Kidney (tissue), 14 donors: ENCODE measurements around the gene PLEKHA8. TPM values are rescaled to one million over a fixed set of nuclear protein-coding genes. Genes with fewer than 3 reads are reported as not detected.

Experiments
- DNase-seq, 5 donors: peaks; one replicate each; pipeline ENCODE4 v3.0.0-alpha.2; 2013 to 2020
- FAIRE-seq: peaks from 2 replicates; lab custom pipeline; 2012; peaks lifted over from hg19 to GRCh38; lab: Jason Lieb, UNC
- H3K27ac ChIP-seq, 2 donors: one replicate each; pipeline ENCODE4 v1.7.0; 2013; ENCODE audit warnings: low read depth in 2 of 2, low read length in 2 of 2, inconsistent platforms in 1 of 2
- H3K27me3 ChIP-seq: one replicate; pipeline ENCODE4 v1.7.1; 2013; ENCODE audit warnings: low read length, inconsistent platforms; ENCODE audit not compliant: control insufficient read depth, insufficient read depth
- H3K36me3 ChIP-seq, 3 donors: one replicate each; pipeline versions ENCODE4 v1.7.0 to v1.7.1; 2013; ENCODE audit warnings: low read length in 3 of 3, control low read depth in 1 of 3, inconsistent platforms in 1 of 3; ENCODE audit not compliant: insufficient read depth in 3 of 3, control insufficient read depth in 2 of 3
- H3K4me1 ChIP-seq, 3 donors: one replicate each; pipeline versions ENCODE4 v1.7.0 to v1.7.1; 2013; ENCODE audit warnings: low read length in 3 of 3, inconsistent platforms in 1 of 3, low read depth in 1 of 3; ENCODE audit not compliant: control insufficient read depth in 2 of 3, insufficient read depth in 2 of 3
- H3K4me3 ChIP-seq, 3 donors: one replicate each; pipeline versions ENCODE4 v1.7.0 to v1.8.1; 2013; ENCODE audit warnings: low read length in 3 of 3, control low read depth in 1 of 3, inconsistent platforms in 1 of 3
- H3K9ac ChIP-seq, 3 donors: one replicate each; pipeline versions ENCODE4 v1.7.0 to v1.7.1; 2013; ENCODE audit warnings: low read length in 3 of 3, control low read depth in 1 of 3, inconsistent platforms in 1 of 3
- H3K9me3 ChIP-seq, 3 donors: one replicate each; pipeline versions ENCODE4 v1.7.0 to v1.7.1; 2013; ENCODE audit warnings: low read length in 3 of 3, control low read depth in 1 of 3, inconsistent platforms in 1 of 3; ENCODE audit not compliant: control insufficient read depth in 2 of 3, insufficient read depth in 1 of 3
- intact Hi-C: fragments of 100-400 bp; cut with DNase I; formaldehyde crosslinking; loops from one replicate; pipeline ENCODE4 v1.11.1; 2022
- polyA plus RNA-seq: library from polyadenylated mRNA; stranded (reverse); fragments of 350-450 nt; fragmentation: Illumina TruSeq; extraction: RNeasy Lipid Tissue Mini Kit (QIAGEN cat#74804); gene quantifications from one replicate; pipeline ENCODE4 v1.2.3, GENCODE V29; 2014; ENCODE audit warnings: low read depth, low replicate concordance; ENCODE audit not compliant: insufficient read depth
- total RNA-seq: library from RNA; stranded (reverse); fragmentation: NEBNext Ultra II Directional; extraction: Animal tissue kit (Norgen Biotek cat#: 25700); gene quantifications from one replicate; pipeline ENCODE4 v1.2.1, GENCODE V29; 2021
- TF ChIP-seq, protein P1 (sequence below): IDR thresholded peaks from 3 replicates; pipeline ENCODE4 v1.5.1; 2012; ENCODE audit warnings: mild to moderate bottlenecking, moderate library complexity, borderline replicate concordance; ENCODE audit not compliant: insufficient read depth; ENCODE audit errors: extremely low read depth
- donor health status: control.
- donor health status: control.
- donor health status: control.
- donor health status: control.
- donor health status: control.
- donor health status: DM: yes; HTN: yes; CAD: no.
- donor health status: Normal renal cell carcinoma (clear cell type).

Gene PLEKHA8
- total and polyA plus RNA-seq, 2 donors from 2014 or later = 4.8 to 8.5 TPM

GRCh38 chr7:30104157-30104556 is 75.9 kb downstream of the PLEKHA8 start:
- Histone ChIP-seq H3K4me1 (no peaks in the 10 kb centered on the region), H3K4me3 (no peak overlapping the region), H3K9ac (no peak overlapping the region), H3K36me3 (no peaks in the 10 kb centered on the region), H3K9me3 (peaks cover 0 to 3% (median 0%) of the 10 kb centered on the region in 3 donors), H3K27me3 (no peaks in the 10 kb centered on the region), H3K27ac (no peak overlapping the region)
- TF ChIP-seq, protein P1, sequence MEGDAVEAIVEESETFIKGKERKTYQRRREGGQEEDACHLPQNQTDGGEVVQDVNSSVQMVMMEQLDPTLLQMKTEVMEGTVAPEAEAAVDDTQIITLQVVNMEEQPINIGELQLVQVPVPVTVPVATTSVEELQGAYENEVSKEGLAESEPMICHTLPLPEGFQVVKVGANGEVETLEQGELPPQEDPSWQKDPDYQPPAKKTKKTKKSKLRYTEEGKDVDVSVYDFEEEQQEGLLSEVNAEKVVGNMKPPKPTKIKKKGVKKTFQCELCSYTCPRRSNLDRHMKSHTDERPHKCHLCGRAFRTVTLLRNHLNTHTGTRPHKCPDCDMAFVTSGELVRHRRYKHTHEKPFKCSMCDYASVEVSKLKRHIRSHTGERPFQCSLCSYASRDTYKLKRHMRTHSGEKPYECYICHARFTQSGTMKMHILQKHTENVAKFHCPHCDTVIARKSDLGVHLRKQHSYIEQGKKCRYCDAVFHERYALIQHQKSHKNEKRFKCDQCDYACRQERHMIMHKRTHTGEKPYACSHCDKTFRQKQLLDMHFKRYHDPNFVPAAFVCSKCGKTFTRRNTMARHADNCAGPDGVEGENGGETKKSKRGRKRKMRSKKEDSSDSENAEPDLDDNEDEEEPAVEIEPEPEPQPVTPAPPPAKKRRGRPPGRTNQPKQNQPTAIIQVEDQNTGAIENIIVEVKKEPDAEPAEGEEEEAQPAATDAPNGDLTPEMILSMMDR = no peak
- FAIRE-seq (no peak), DNase-seq (no peak)
- intact Hi-C loops = no loop called here

GRCh38 chr7:30112103-30112713 is 84.0 kb downstream of the PLEKHA8 start:
- TF ChIP-seq, protein P1 = no peak
- H3K27me3 ChIP-seq = no peaks in the 10 kb centered on the region
- intact Hi-C loops = no loop called here
- FAIRE-seq (no peak), DNase-seq (no peak)
- peaks cover 0 to 4% (median 0%) of the 10 kb centered on the region in 3 donors for H3K36me3 ChIP-seq
- peaks cover 0 to 10% (median 3%) of the 10 kb centered on the region in 3 donors for H3K9me3 ChIP-seq
- no peak overlapping the region for H3K9ac ChIP-seq
- H3K4me3 ChIP-seq = no peak overlapping the region
- no peaks in the 10 kb centered on the region for H3K4me1 ChIP-seq
- no peak overlapping the region for H3K27ac ChIP-seq

GRCh38 chr7:30113144-30113543 is 84.9 kb downstream of the PLEKHA8 start:
- H3K27me3 ChIP-seq = no peaks in the 10 kb centered on the region
- H3K9ac ChIP-seq = no peak overlapping the region
- no peak overlapping the region for H3K4me3 ChIP-seq
- H3K27ac ChIP-seq = no peak overlapping the region
- intact Hi-C loops = no loop called here
- FAIRE-seq = no peak
- no peaks in the 10 kb centered on the region for H3K4me1 ChIP-seq
- peaks cover 0 to 4% (median 0%) of the 10 kb centered on the region in 3 donors for H3K36me3 ChIP-seq
- no peak for DNase-seq
- TF ChIP-seq, protein P1 = no peak
- H3K9me3 ChIP-seq = peaks cover 0 to 7% (median 3%) of the 10 kb centered on the region in 3 donors
